Measurements from ENCODE around the gene KRT74.

The KRT74 gene

GRCh38 chr12:52525661-52526499, 47.8 kb downstream of the KRT74 start:
- TF ChIP-seq POLR2AphosphoS5 (IDR thresholded peaks at IDR 0.05; ENCODE audit: low read depth, low read length), result no peak
- TF ChIP-seq FOXP2 (optimal IDR thresholded peaks at IDR 0.05; ENCODE audit: borderline replicate concordance, extremely low read depth, extremely low read length, insufficient read depth), result no peak
- no peak for TF ChIP-seq SIN3A (IDR thresholded peaks at IDR 0.05; ENCODE audit: borderline replicate concordance, insufficient read depth, low read length)
- no peak for TF ChIP-seq REST (IDR thresholded peaks at IDR 0.05; ENCODE audit: insufficient read depth in 1 of 2, low read depth in 2 of 2, low read length in 2 of 2)
- TF ChIP-seq TAF1 (IDR thresholded peaks at IDR 0.05; ENCODE audit: borderline replicate concordance, insufficient read depth, low read length), result no peak

- no peak for TF ChIP-seq FOXP2 (optimal IDR thresholded peaks at IDR 0.05; ENCODE audit: borderline replicate concordance, extremely low read depth, extremely low read length, insufficient read depth)
- no peak for TF ChIP-seq REST (IDR thresholded peaks at IDR 0.05; ENCODE audit: insufficient read depth in 1 of 2, low read depth in 2 of 2, low read length in 2 of 2)
Measured at GRCh38 chr12:52524898-52525591, 48.6 kb downstream of the KRT74 start.

GRCh38 chr12:52524241-52524897, 49.3 kb downstream of the KRT74 start:
- TF ChIP-seq POLR2AphosphoS5 (IDR thresholded peaks at IDR 0.05; ENCODE audit: low read depth, low read length), result no peak
- TF ChIP-seq TAF1 (IDR thresholded peaks at IDR 0.05; ENCODE audit: borderline replicate concordance, insufficient read depth, low read length), result no peak
- TF ChIP-seq FOXP2 (optimal IDR thresholded peaks at IDR 0.05; ENCODE audit: borderline replicate concordance, extremely low read depth, extremely low read length, insufficient read depth), result no peak
- TF ChIP-seq SIN3A (IDR thresholded peaks at IDR 0.05; ENCODE audit: borderline replicate concordance, insufficient read depth, low read length), result no peak
- TF ChIP-seq REST (IDR thresholded peaks at IDR 0.05; ENCODE audit: insufficient read depth in 1 of 2, low read depth in 2 of 2, low read length in 2 of 2), result no peak

GRCh38 chr12:52523824-52524223, 49.8 kb downstream of the KRT74 start:
- no peak for TF ChIP-seq TAF1 (IDR thresholded peaks at IDR 0.05; ENCODE audit: borderline replicate concordance, insufficient read depth, low read length)
- TF ChIP-seq POLR2AphosphoS5 (IDR thresholded peaks at IDR 0.05; ENCODE audit: low read depth, low read length), result no peak
- no peak for TF ChIP-seq REST (IDR thresholded peaks at IDR 0.05; ENCODE audit: insufficient read depth in 1 of 2, low read depth in 2 of 2, low read length in 2 of 2)
- TF ChIP-seq FOXP2 (optimal IDR thresholded peaks at IDR 0.05; ENCODE audit: borderline replicate concordance, extremely low read depth, extremely low read length, insufficient read depth), result no peak
- no peak for TF ChIP-seq SIN3A (IDR thresholded peaks at IDR 0.05; ENCODE audit: borderline replicate concordance, insufficient read depth, low read length)

All from PFSK-1 (cell line).